Testis (tissue), 2 donors: Measurements from ENCODE around the gene PSRC1.

Experiments
- CTCF ChIP-seq, 3 experiments: fragments of 450-650 bp in 2 of 3; fragments of 200-600 bp in 1 of 3; sonication (generic) in 1 of 3; IDR thresholded peaks; one replicate each; pipeline ENCODE4 v1.5.1; 2016 to 2019; ENCODE audit warnings: antibody characterized with exemption in 3 of 3, mild to moderate bottlenecking in 2 of 3, moderate library complexity in 1 of 3
- POLR2A ChIP-seq: fragments of 450-650 bp; IDR thresholded peaks from one replicate; pipeline ENCODE4 v1.6.1; 2017; ENCODE audit warnings: antibody characterized with exemption, mild to moderate bottlenecking, moderate library complexity

- TF ChIP-seq CTCF (IDR thresholded peaks at IDR 0.05) = no peak
- no peak for TF ChIP-seq POLR2A
Observed at GRCh38 chr1:109261006-109261405, 21.9 kb downstream of the PSRC1 start.
